GM18520 (cell line): ENCODE results near the gene COL17A1.

Experiments used
- ATAC-seq: cut with Tn5 transposase; IDR thresholded peaks from one replicate; pipeline ENCODE4 v1.9.1; 2021; ENCODE audit not compliant: unreplicated experiment

COL17A1 gene

GRCh38 chr10:104034401-104035193 is 51.1 kb downstream of the COL17A1 start:
- ATAC-seq, result no peak

GRCh38 chr10:104033966-104034365 is 51.7 kb downstream of the COL17A1 start:
- no peak for ATAC-seq

GRCh38 chr10:104033401-104033930 is 52.2 kb downstream of the COL17A1 start:
- ATAC-seq, result no peak

GRCh38 chr10:104032144-104032775 is 53.4 kb downstream of the COL17A1 start:
- no peak for ATAC-seq

- no peak for ATAC-seq
Observed at GRCh38 chr10:104031631-104032030, 54.0 kb downstream of the COL17A1 start.

- no peak for ATAC-seq
Observed at GRCh38 chr10:104029521-104029860, 56.2 kb downstream of the COL17A1 start.

GRCh38 chr10:104028823-104029520 is 56.7 kb downstream of the COL17A1 start:
- no peak for ATAC-seq

GRCh38 chr10:104028146-104028545 is 57.5 kb downstream of the COL17A1 start:
- ATAC-seq, result no peak

GRCh38 chr10:104026762-104027161 is 58.9 kb downstream of the COL17A1 start:
- ATAC-seq, result no peak

GRCh38 chr10:104025524-104025923 is 60.2 kb downstream of the COL17A1 start:
- ATAC-seq, result no peak

- ATAC-seq, result no peak
Observed at GRCh38 chr10:104022026-104022425, 63.7 kb downstream of the COL17A1 start.

- no peak for ATAC-seq
Observed at GRCh38 chr10:104021246-104021645, 64.4 kb downstream of the COL17A1 start.

GRCh38 chr10:104020020-104020419 is 65.7 kb downstream of the COL17A1 start:
- no peak for ATAC-seq

- no peak for ATAC-seq
Observed at GRCh38 chr10:104018471-104018870, 67.2 kb downstream of the COL17A1 start.

GRCh38 chr10:104016661-104017060 is 69.0 kb downstream of the COL17A1 start:
- ATAC-seq, result no peak

GRCh38 chr10:104014176-104014575 is 71.5 kb downstream of the COL17A1 start:
- no peak for ATAC-seq

- no peak for ATAC-seq
Observed at GRCh38 chr10:104013489-104013888, 72.2 kb downstream of the COL17A1 start.

GRCh38 chr10:104011904-104012303 is 73.8 kb downstream of the COL17A1 start:
- no peak for ATAC-seq

- ATAC-seq, result no peak
Observed at GRCh38 chr10:104005172-104005863, 80.4 kb downstream of the COL17A1 start.

- ATAC-seq, result no peak
Observed at GRCh38 chr10:104002911-104003310, 82.8 kb downstream of the COL17A1 start.

GRCh38 chr10:103998805-103999204 is 86.9 kb downstream of the COL17A1 start:
- ATAC-seq, result no peak
